Stimulated activated memory B cell treated with anti-CD40 and anti-IgM and Interleukin-4, amounts not matched to agents 10 μg/mL and 1 μg/mL and 100 μg/mL, for 72 hours (primary cell): Measurements from ENCODE around the gene RNF32.

ENCODE experiments used
- ATAC-seq: fragments of 150-1000 bp; cut with Tn5 transposase; 2 replicates; pipeline ENCODE4 v1.10.0; 2021
- H3K27ac Mint-ChIP-seq: one replicate; pipeline ENCODE4 v1.8.0; 2022; ENCODE audit warnings: mild to moderate bottlenecking, mixed read lengths
- H3K27me3 Mint-ChIP-seq: one replicate; pipeline ENCODE4 v1.8.0; 2022; ENCODE audit warnings: mixed read lengths
- H3K36me3 Mint-ChIP-seq: one replicate; pipeline ENCODE4 v1.8.0; 2022; ENCODE audit warnings: mixed read lengths
- H3K4me1 Mint-ChIP-seq: one replicate; pipeline ENCODE4 v1.8.0; 2022; ENCODE audit warnings: mixed read lengths
- H3K4me3 Mint-ChIP-seq: one replicate; pipeline ENCODE4 v1.8.0; 2022; ENCODE audit warnings: mild to moderate bottlenecking, moderate library complexity, mixed read lengths
- H3K9me3 Mint-ChIP-seq: one replicate; pipeline ENCODE4 v1.8.0; 2022; ENCODE audit warnings: mixed read lengths

Gene RNF32

DNA sequence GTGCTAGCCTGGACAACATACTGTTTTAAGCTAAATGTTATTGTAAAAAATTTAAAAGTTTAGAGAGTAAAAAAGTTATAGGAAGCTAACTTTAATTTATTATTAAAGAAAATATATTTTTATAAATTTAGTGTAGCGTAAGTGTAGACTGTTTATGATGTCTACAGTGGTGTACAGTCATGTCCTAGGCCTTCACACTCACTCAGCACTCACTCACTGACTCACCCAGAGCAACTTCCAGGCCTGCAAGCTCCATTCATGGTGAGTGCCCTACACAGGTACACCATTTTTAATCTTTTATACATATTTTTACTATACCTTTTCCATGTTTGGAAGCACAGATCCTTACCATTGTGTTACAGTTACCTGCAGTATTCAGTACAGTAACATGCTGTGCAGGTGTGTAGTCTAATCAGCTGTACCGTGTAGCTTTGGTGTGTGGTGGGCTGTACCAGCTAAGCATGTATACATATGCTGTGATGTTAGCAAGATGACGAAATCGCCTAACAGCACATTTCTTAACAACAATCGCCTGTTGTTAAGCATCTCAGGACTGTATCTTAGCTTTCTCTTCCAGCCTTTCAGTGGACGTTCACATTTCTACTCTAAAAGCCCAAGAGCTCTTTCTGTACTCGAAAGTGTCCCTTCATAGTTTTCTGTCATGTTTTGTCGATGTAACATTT, 12.5 kb downstream of the RNF32 start:
- ATAC-seq, result no peak
- H3K4me1 Mint-ChIP-seq, result peaks cover 6% of the 10 kb centered on the region

DNA sequence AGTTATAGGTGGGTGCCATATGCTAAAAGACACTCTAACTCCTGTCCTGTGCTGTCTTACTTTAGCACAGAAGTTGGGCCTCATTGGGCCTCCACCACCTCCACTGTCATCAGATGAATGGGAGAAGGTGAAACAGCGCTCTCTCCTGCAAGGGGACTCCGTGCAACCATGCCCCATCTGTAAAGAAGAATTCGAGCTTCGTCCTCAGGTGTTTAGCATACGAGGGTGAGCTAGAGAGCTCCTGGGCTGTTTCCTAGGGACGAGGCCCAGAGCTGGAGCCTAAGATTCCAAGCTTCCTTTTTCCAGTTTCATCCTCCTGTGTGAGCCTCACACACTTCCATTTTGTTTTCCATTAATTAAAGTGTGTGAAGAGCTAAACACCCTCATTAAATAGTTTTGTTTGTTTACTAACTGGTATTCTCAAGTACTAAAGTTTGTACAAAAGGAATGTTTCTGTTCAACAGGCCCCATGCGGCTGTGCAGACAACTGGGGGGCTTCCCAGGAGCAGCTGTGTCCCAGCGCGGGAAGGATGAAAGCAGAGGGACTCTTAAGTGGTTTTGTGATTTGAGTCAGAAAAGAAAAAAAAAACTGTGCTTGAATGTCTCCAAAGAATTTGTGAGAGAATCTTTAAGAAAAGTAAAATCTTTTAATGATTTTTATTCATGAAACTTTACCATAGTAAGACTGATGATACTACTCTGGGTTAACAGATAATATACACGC, 14.1 kb downstream of the RNF32 start:
- no peaks in the 10 kb centered on the region for H3K36me3 Mint-ChIP-seq
- H3K4me3 Mint-ChIP-seq, result no peak overlapping the region
- H3K27ac Mint-ChIP-seq, result no peak overlapping the region
- ATAC-seq, result no peak
- no peaks in the 10 kb centered on the region for H3K9me3 Mint-ChIP-seq
- H3K4me1 Mint-ChIP-seq, result peaks cover 6% of the 10 kb centered on the region
- peaks cover 32% of the 10 kb centered on the region for H3K27me3 Mint-ChIP-seq

More for the DNA sequence above, 12.5 kb downstream of the RNF32 start:
- no peaks in the 10 kb centered on the region for H3K9me3 Mint-ChIP-seq
- no peak overlapping the region for H3K4me3 Mint-ChIP-seq
- H3K27me3 Mint-ChIP-seq, result peaks cover 32% of the 10 kb centered on the region
- no peak overlapping the region for H3K27ac Mint-ChIP-seq
- no peaks in the 10 kb centered on the region for H3K36me3 Mint-ChIP-seq

DNA sequence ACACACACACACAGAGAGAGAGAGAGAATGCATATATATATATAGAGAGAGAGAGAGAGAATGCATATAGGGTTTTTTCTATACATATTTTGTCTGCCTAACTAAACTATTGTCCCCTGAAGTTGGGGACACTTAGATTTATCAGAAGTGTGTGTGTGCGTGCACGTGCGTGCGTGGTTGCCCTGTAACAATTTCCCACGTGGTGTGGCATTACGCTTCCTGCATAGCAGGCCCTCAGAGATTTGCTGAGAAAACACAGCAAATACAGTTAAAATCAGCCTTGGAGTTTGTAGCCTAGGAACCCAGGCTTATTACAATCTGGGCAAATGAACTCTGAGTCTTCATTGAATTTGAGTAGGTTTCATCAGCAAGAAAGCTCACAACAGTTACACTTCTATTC, 14.7 kb downstream of the RNF32 start:
- H3K27ac Mint-ChIP-seq, result no peak overlapping the region
- H3K36me3 Mint-ChIP-seq, result no peaks in the 10 kb centered on the region
- no peaks in the 10 kb centered on the region for H3K9me3 Mint-ChIP-seq
- no peak for ATAC-seq
- no peak overlapping the region for H3K4me3 Mint-ChIP-seq
- peaks cover 32% of the 10 kb centered on the region for H3K27me3 Mint-ChIP-seq
- peaks cover 6% of the 10 kb centered on the region for H3K4me1 Mint-ChIP-seq

DNA sequence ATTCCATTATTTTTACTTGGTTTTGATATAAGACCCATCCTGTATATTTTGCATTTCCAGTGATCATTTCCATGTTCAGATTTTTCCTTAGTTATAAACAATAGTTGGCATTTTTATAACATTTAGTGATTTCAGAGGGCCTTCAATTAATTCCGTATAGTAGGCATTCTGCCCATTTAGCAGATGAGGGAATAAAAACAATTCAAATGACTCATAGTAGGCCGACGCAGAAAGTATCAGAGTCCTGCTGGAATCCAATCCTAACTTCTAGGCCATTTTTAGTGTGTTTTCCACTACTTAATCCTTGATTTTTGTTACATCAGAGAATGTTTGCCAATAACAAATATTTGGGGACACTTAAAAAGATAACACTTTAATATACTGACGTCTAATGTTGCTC, 15.4 kb downstream of the RNF32 start:
- H3K9me3 Mint-ChIP-seq, result no peaks in the 10 kb centered on the region
- no peak for ATAC-seq
- no peak overlapping the region for H3K27ac Mint-ChIP-seq
- H3K27me3 Mint-ChIP-seq, result peaks cover 25% of the 10 kb centered on the region
- H3K36me3 Mint-ChIP-seq, result no peaks in the 10 kb centered on the region
- peaks cover 6% of the 10 kb centered on the region for H3K4me1 Mint-ChIP-seq
- H3K4me3 Mint-ChIP-seq, result no peak overlapping the region

DNA sequence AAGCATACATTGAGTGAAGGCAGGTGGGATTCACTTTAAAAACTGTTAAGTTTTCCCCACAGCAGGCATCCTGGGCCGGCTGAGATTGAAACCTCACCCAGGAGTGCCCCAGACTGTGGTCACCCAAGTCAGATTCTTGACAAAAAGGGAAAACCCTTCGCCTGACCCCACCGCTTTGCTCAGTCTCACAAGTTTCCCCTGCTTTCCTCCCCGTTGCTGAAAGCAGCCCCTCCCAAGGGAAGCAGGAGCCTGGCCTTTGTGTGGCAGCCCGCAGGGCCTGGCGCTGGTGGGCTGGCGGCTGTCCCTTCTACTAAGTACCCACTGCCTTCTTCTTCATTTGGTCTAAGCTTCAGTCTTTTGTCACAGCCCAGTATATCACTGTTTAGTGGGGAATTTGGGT, 16.0 kb downstream of the RNF32 start:
- H3K4me3 Mint-ChIP-seq, result no peak overlapping the region
- ATAC-seq, result peak; percentile 65
- H3K36me3 Mint-ChIP-seq, result no peaks in the 10 kb centered on the region
- H3K9me3 Mint-ChIP-seq, result no peaks in the 10 kb centered on the region
- H3K27ac Mint-ChIP-seq, result no peak overlapping the region
- peaks cover 22% of the 10 kb centered on the region for H3K27me3 Mint-ChIP-seq
- H3K4me1 Mint-ChIP-seq, result peaks cover 6% of the 10 kb centered on the region

DNA sequence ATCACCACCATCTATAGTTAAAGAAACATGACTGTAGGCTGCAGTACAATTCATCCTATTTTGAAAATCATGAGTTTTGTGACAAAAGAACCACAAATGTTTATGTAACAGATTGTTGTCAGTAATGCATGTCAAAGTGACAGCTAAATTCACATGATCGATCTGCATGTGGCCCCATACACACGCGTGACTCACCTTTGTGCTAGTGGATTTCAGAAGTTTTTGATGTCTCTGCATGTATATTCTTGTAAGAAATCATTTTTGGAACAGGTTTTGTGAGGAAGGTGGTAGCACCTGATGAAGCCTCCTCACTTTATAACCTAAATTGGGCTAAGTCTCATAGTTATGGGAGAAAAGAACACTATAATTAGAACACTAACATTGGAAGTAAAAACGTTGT, 17.1 kb downstream of the RNF32 start:
- no peaks in the 10 kb centered on the region for H3K36me3 Mint-ChIP-seq
- H3K4me3 Mint-ChIP-seq, result no peak overlapping the region
- H3K9me3 Mint-ChIP-seq, result no peaks in the 10 kb centered on the region
- H3K27ac Mint-ChIP-seq, result no peak overlapping the region
- H3K27me3 Mint-ChIP-seq, result peaks cover 11% of the 10 kb centered on the region
- ATAC-seq, result no peak
- H3K4me1 Mint-ChIP-seq, result peaks cover 6% of the 10 kb centered on the region

DNA sequence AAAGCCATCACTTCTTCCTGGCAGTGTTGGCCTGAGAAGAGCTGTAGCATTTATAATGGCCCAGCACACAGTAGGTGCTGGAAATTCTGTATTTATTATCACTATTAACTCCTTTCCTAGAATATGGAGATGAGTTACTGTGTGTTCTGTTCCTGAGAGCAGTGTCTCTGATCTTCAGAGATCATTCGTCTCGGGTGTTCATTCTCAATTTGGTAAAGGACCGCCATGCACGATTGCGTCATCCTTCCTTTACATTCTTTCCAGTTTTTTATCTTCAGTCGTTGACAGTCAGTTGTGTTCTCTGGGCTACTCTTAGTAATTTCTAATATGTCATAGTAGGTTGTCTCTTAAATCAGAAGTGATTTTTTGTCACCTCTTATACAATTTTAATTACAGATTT, 18.6 kb downstream of the RNF32 start:
- peaks cover 10% of the 10 kb centered on the region for H3K27me3 Mint-ChIP-seq
- ATAC-seq, result no peak
- peaks cover 6% of the 10 kb centered on the region for H3K4me1 Mint-ChIP-seq
- no peaks in the 10 kb centered on the region for H3K36me3 Mint-ChIP-seq
- H3K27ac Mint-ChIP-seq, result no peak overlapping the region
- no peak overlapping the region for H3K4me3 Mint-ChIP-seq
- H3K9me3 Mint-ChIP-seq, result no peaks in the 10 kb centered on the region

DNA sequence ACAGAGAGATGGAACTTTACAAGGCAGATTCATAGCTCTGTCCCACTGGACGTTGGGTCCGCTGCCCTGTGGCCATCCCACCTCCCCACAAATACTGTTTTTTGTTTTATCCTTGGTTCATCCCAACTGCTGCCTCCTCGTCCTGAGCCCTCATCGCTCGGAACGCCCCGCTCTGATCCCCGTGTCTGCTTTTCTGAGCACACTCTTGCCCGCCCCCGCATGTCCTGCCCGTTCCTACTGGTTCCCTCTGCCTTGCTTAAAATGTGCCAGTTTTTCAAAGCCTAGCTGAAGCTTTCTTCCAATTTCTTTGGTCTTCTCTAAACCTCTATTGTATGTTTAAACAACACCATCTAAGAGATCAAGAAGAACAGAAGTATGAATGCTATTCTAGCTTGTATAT, 19.4 kb downstream of the RNF32 start:
- Mint-ChIP-seq H3K9me3 (no peaks in the 10 kb centered on the region), H3K27ac (no peak overlapping the region), H3K27me3 (peaks cover 5% of the 10 kb centered on the region), H3K4me3 (no peak overlapping the region), H3K36me3 (no peaks in the 10 kb centered on the region), H3K4me1 (peaks cover 4% of the 10 kb centered on the region)
- no peak for ATAC-seq

DNA sequence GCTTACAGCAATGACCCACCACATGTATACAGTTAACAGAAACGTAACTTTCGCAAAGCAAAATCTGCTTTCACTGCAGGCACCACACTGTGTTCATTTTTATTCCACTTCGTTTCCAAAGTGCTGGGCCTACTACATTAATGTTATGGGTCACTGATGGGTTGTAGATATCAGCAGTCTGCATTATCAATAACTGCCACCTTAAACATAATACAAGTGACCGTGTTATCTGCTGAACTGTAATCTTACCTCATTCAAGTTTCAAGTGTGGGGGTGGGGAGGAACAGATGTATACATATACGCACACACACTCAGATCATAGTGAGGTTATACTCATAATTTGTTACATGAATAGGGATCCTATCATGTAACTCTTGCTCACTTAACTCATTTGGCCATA, 21.1 kb downstream of the RNF32 start:
- H3K4me1 Mint-ChIP-seq, result no peaks in the 10 kb centered on the region
- ATAC-seq, result no peak
- no peaks in the 10 kb centered on the region for H3K36me3 Mint-ChIP-seq
- no peak overlapping the region for H3K4me3 Mint-ChIP-seq
- no peaks in the 10 kb centered on the region for H3K27me3 Mint-ChIP-seq
- no peaks in the 10 kb centered on the region for H3K9me3 Mint-ChIP-seq
- no peak overlapping the region for H3K27ac Mint-ChIP-seq

DNA sequence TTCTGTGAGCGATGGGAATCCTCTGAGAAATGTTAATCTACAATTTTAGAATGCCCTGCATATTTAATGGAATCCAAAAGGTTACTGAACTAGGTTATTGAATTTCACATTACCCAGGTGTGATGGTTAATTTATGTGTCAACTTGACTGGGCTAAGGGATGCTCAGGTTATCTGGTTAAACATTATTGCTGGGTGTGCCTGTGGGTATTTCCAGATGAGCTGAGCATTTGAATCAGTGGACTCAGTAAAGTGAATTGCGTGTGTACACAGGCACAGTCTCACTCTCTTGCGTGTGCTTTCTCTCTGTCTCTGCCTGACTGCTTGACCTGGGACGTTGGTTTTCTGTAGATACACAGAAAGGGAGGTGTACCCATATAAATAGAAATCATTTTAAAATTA, 21.7 kb downstream of the RNF32 start:
- H3K27ac Mint-ChIP-seq, result no peak overlapping the region
- H3K36me3 Mint-ChIP-seq, result no peaks in the 10 kb centered on the region
- no peaks in the 10 kb centered on the region for H3K27me3 Mint-ChIP-seq
- H3K4me1 Mint-ChIP-seq, result no peaks in the 10 kb centered on the region
- H3K9me3 Mint-ChIP-seq, result no peaks in the 10 kb centered on the region
- ATAC-seq, result no peak
- no peak overlapping the region for H3K4me3 Mint-ChIP-seq

DNA sequence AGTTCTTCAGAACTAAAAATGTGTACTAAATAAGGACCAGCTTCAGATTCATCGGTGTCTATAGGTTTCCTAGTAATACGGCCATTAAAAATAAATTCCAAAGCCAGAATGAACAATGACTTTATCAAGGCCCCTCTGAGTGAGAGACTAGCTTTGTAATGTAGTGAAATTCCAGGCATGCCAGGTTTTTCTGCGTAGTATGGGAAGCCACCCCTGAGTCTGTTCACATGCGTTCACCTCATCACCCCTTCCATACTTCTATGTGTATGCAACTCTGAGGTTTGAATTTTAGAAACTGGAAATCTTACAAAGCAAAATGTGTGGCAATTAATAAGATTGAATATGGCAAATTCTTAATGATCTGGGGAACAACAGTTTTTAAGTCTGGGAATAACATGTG, 24.5 kb downstream of the RNF32 start:
- Mint-ChIP-seq H3K36me3 (peaks cover 7% of the 10 kb centered on the region), H3K9me3 (no peaks in the 10 kb centered on the region), H3K27ac (no peak overlapping the region), H3K27me3 (no peaks in the 10 kb centered on the region), H3K4me1 (no peaks in the 10 kb centered on the region), H3K4me3 (no peak overlapping the region)
- ATAC-seq, result no peak

DNA sequence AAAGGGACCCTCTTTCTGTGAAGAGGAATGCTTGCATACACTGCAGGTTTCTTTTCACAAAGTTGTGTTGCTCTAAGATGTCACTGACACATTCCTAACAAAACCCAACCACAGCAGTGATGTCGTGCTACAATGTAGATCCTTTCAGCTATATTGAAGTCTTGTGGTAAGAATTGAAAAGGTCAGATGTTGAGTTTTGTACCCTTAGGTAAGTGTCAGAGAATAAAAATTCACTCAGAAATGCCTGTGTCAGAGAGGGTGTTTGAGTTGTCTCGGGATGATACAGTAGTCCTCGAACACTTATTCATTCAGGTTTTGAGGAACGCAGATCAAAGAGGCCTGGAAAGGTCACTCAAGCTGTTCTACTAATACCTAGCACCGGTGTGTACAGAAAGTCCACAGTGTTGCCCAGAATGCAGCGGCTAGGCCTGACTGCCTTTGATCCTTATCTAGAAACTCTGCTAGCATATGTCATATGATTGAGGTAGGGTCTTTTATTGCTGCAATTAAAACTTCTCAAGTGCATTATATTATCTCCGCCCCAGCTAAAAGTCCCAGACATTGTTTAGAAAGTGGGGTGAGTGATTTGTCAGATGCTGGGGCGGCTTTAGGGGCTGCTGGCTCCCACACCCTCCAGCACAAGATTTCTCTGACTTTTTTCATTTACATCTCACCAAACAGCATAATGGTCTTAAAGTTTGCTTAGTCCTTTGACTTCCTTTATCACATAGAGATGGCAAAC, 26.0 kb downstream of the RNF32 start:
- Mint-ChIP-seq H3K4me3 (no peak overlapping the region), H3K9me3 (no peaks in the 10 kb centered on the region), H3K27ac (no peak overlapping the region), H3K36me3 (peaks cover 17% of the 10 kb centered on the region), H3K4me1 (no peaks in the 10 kb centered on the region), H3K27me3 (no peaks in the 10 kb centered on the region)
- ATAC-seq, result no peak

DNA sequence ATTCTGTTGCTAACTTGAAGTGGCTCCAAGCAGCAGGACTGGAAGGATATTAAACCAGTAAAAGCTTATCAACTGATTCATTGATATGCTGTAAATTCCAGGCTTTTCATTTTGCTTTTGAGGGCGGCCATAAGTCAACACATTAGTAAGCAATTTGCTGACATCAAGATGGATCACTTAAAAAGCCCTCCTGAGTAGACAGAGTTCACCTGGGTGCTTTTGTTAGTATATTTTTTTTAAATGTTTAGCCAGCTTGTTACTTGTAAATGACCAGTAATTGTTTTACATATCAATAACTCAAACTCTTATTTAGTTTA, 26.5 kb downstream of the RNF32 start:
- H3K36me3 Mint-ChIP-seq, result peaks cover 17% of the 10 kb centered on the region
- ATAC-seq, result no peak
- no peaks in the 10 kb centered on the region for H3K4me1 Mint-ChIP-seq
- no peaks in the 10 kb centered on the region for H3K9me3 Mint-ChIP-seq
- no peaks in the 10 kb centered on the region for H3K27me3 Mint-ChIP-seq
- H3K4me3 Mint-ChIP-seq, result no peak overlapping the region
- H3K27ac Mint-ChIP-seq, result no peak overlapping the region

DNA sequence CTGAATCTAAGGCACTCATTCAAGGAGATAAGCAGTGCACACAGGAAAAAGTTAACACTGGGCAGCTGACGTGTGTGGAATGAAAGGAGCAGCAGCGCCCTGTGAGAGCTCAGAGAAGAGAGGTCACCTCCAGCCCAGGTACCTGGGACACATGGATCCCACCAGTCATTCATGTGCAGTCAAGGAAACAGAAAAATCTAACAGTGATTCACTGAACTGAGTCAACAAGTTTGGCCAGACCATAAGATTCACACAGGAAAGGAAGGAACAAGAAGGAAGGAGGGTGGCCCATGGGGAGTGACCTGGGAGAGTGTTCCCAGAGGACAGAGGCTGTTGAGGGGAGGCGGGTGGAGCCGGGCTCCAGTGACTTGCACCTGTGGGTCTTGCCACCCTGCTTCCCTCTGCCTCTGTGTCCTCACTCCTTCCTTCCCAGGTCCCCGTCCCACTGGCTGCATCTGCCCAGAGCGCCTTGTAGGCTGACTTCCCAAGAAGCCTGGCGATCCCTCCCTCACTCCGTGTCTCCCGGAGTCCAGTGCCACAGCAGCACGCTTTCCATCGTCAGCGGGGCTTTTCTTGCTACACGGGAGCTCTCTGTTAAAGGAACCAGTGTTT, 27.7 kb downstream of the RNF32 start:
- Mint-ChIP-seq H3K27ac (no peak overlapping the region), H3K4me1 (no peaks in the 10 kb centered on the region), H3K9me3 (no peaks in the 10 kb centered on the region), H3K27me3 (no peaks in the 10 kb centered on the region), H3K36me3 (peaks cover 17% of the 10 kb centered on the region), H3K4me3 (no peak overlapping the region)
- no peak for ATAC-seq

DNA sequence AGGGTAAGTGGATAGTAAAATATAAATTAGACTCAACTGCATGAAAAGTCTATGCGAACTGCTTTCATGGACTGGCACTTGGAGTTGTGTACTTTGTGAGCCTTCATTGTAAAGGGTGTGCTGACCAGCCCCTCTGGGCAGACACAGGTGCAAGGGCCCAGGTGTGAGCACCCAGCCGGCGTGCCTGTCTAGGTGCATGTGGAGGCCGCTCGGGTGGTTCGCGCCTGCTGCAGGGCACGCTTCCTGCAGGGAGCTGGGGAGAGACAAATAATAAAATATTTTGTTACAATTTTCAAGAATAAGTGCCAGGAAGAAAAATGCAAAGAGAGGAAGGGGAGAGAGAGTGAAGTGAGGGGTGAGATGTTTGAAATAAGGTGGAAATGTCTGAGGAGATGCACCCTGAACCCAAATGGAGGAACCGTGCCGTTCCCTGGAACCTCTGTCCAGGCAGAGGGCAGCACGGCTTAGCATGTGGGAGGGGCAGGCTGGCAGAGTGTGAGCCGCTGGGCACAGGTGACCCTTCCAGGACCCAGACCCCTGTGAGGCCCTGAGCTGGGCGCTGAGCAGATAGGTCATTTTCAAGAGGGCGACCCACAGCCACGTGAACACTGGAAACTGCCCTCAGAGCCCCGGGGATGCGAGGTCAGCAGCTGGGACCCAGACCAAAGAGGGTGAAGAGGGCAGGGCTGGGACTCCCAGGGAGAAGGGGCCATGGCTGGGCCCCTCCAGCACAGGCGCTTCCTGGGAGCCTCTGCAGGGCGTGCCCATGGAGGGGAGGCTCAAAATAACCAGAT, 28.7 kb downstream of the RNF32 start:
- Mint-ChIP-seq H3K36me3 (peaks cover 17% of the 10 kb centered on the region), H3K4me3 (no peak overlapping the region), H3K27ac (no peak overlapping the region), H3K27me3 (no peaks in the 10 kb centered on the region), H3K4me1 (no peaks in the 10 kb centered on the region), H3K9me3 (no peaks in the 10 kb centered on the region)
- no peak for ATAC-seq
